WERI-Rb-1 (cell line): Measurements from ENCODE around the gene CCL8.

ENCODE experiments used
- DNase-seq: peaks from one replicate; pipeline ENCODE4 v3.0.0-alpha.2; 2020
- H3K27ac ChIP-seq: fragments of 250-450 bp; sonication (Bioruptor Pico); 2 replicates; pipeline ENCODE4 v1.5.1; 2020; ENCODE audit warnings: mild to moderate bottlenecking, moderate library complexity
- H3K27me3 ChIP-seq: fragments of 250-450 bp; sonication (Bioruptor Pico); 2 replicates; pipeline ENCODE4 v1.5.1; 2021; ENCODE audit warnings: mild to moderate bottlenecking, low read depth, moderate library complexity; ENCODE audit not compliant: insufficient read depth, severe bottlenecking
- H3K36me3 ChIP-seq: fragments of 250-450 bp; sonication (Bioruptor Pico); 2 replicates; pipeline ENCODE4 v1.5.1; 2020; ENCODE audit warnings: mild to moderate bottlenecking, moderate library complexity
- H3K4me3 ChIP-seq: 2 replicates; pipeline ENCODE4 v1.5.1; 2011; ENCODE audit warnings: low read depth, mild to moderate bottlenecking, control low read depth, low read length
- H3K9me3 ChIP-seq: fragments of 250-450 bp; sonication (Bioruptor Pico); 2 replicates; pipeline ENCODE4 v1.5.1; 2021; ENCODE audit warnings: mild to moderate bottlenecking, moderate library complexity; ENCODE audit not compliant: severe bottlenecking
- TF ChIP-seq, protein P1 (sequence below): IDR thresholded peaks from 2 replicates; pipeline ENCODE4 v1.5.1; 2011; ENCODE audit warnings: low read depth, mild to moderate bottlenecking, control low read depth, inconsistent platforms, low read length

The CCL8 gene

DNA sequence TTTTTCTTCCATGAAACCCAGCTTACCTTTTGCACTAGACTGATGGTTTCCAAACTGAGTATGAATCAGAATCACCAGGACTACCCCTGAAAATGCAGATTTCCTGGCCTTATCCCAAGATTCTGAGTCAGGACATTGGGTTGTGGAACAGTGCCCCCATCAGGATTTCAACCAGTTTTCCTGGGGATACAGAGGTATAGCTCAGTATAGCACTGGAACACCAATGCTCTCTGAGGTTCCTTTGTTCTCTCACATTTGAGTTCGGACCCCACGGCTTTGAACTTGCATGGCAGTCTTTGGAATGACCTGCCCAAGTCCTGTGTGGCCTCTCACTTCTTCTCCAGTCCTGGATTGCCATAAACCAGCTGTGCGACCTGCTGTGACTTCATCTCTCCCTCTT, 12.8 kb upstream of the CCL8 start:
- H3K27ac ChIP-seq, result no peak overlapping the region

DNA sequence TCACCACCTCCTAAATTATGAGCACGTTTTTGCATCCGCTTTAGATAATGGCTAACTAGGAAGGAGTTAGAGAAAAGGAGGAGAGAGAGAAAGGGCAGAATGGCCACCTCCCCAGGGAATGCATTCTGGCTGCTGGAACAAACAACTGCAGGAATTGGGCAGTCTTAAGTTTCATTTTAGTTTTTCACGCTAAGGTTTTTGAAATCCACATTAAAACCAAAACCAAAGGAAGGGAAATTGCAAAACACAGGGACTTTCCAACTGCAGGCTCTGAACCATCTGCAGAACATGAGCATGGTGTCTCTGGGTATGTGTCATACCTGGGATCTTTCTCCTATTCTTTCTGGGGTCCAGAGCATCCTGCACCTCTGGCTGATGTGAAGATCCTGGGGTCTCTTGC, 12.1 kb upstream of the CCL8 start:
- Histone ChIP-seq H3K4me3 (no peak overlapping the region), H3K27ac (no peak overlapping the region), H3K9me3 (no peaks in the 10 kb centered on the region), H3K36me3 (no peaks in the 10 kb centered on the region), H3K27me3 (peaks cover 83% of the 10 kb centered on the region)
- TF ChIP-seq, protein P1, sequence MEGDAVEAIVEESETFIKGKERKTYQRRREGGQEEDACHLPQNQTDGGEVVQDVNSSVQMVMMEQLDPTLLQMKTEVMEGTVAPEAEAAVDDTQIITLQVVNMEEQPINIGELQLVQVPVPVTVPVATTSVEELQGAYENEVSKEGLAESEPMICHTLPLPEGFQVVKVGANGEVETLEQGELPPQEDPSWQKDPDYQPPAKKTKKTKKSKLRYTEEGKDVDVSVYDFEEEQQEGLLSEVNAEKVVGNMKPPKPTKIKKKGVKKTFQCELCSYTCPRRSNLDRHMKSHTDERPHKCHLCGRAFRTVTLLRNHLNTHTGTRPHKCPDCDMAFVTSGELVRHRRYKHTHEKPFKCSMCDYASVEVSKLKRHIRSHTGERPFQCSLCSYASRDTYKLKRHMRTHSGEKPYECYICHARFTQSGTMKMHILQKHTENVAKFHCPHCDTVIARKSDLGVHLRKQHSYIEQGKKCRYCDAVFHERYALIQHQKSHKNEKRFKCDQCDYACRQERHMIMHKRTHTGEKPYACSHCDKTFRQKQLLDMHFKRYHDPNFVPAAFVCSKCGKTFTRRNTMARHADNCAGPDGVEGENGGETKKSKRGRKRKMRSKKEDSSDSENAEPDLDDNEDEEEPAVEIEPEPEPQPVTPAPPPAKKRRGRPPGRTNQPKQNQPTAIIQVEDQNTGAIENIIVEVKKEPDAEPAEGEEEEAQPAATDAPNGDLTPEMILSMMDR, result no peak
- DNase-seq, result no peak

More for the DNA sequence above, 12.8 kb upstream of the CCL8 start:
- H3K9me3 ChIP-seq, result no peaks in the 10 kb centered on the region
- H3K36me3 ChIP-seq, result no peaks in the 10 kb centered on the region
- DNase-seq, result peak; percentile 6
- no peak overlapping the region for H3K4me3 ChIP-seq
- peaks cover 87% of the 10 kb centered on the region for H3K27me3 ChIP-seq
- TF ChIP-seq, protein P1, result peak; percentile 25; the same call in 1 of the 2 replicates

DNA sequence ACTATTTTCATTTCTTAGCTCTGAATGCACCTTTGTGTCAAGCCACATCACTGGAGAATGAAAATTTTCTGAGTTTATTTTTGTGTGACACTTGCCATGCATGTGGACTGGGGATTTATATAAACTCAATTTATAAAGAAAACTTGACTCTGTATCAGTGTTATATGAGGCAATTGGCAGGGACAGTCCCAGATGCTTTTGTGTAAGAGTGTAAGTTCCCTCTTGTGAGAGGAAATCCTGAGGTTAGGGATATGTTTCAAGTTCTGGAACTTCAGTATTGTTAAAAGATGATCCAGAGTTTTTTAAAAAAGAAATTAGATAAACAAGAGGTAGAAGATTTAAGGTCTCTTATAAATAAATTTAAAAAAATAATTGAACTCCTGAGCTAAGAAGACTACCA, 10.9 kb upstream of the CCL8 start:
- TF ChIP-seq, protein P1, result no peak
- H3K36me3 ChIP-seq, result no peaks in the 10 kb centered on the region

DNA sequence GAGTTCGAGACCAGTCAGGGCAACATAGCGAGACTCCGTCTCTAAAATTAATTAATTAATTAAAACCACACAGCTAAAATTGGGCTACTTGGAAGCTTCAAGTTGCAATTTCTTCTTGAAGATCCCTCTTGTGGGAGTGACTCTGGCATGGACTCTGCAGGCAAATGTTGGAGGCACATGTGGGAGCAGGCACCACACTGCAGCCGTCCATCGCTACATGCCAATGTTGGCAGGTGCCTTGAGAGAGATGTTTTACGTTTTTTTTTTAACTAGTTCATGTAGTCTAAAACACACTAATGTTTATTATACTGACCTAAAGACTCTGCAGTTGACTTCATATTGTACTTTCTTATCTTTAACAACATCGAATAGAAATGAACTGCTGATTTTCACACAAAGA, 7.9 kb upstream of the CCL8 start:
- DNase-seq, result no peak
- no peaks in the 10 kb centered on the region for H3K36me3 ChIP-seq
- H3K27me3 ChIP-seq, result peaks cover 84% of the 10 kb centered on the region
- TF ChIP-seq, protein P1, result no peak
- no peak overlapping the region for H3K27ac ChIP-seq
- H3K9me3 ChIP-seq, result no peaks in the 10 kb centered on the region
- H3K4me3 ChIP-seq, result no peak overlapping the region

More for the DNA sequence above, 10.9 kb upstream of the CCL8 start:
- Histone ChIP-seq H3K27ac (no peak overlapping the region), H3K9me3 (no peaks in the 10 kb centered on the region), H3K27me3 (peaks cover 83% of the 10 kb centered on the region), H3K4me3 (no peak overlapping the region)
- DNase-seq, result no peak

DNA sequence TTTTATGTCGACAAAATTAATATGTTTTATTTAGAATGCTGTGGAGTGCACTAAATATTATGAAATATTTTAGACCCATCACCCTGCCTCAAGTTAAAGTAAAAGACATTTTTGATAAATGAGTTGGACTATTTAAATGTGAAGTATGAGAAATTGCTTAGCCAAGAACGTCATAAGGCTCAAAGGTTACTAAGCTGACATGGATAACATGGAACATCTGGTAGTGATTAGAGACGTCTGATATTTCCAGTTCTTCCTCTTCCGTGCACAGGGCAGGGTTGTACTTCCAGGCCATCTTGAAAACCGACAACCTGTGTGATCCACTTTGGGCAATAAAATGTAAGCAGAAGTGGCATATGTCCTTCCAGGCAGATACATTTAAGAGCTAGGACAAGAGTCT, 7.2 kb upstream of the CCL8 start:
- no peak for DNase-seq
- TF ChIP-seq, protein P1, result no peak
- no peak overlapping the region for H3K4me3 ChIP-seq
- H3K36me3 ChIP-seq, result no peaks in the 10 kb centered on the region
- H3K9me3 ChIP-seq, result no peaks in the 10 kb centered on the region
- peaks cover 79% of the 10 kb centered on the region for H3K27me3 ChIP-seq
- no peak overlapping the region for H3K27ac ChIP-seq

DNA sequence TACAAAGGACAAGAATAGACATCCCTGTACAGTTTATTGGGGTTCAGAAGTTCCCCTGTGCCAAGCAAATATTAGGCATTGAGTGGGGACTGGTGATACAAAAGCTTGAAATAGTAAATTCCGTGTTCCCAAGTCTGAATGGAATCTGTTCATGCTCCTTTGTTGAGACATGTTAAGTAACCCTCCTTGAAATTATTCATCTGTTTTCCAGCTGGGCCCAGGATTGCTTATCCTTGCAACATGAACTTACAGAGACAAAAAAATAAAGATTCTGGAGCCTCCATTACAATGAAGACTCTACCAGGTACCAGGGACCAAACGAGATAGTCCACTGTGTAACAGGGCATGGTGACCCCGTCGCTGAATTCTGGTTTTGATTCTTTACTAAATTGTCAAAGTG, 6.1 kb upstream of the CCL8 start:
- peaks cover 73% of the 10 kb centered on the region for H3K27me3 ChIP-seq
- H3K4me3 ChIP-seq, result no peak overlapping the region
- DNase-seq, result no peak
- no peaks in the 10 kb centered on the region for H3K36me3 ChIP-seq
- no peaks in the 10 kb centered on the region for H3K9me3 ChIP-seq
- no peak overlapping the region for H3K27ac ChIP-seq
- TF ChIP-seq, protein P1, result no peak
